HS-27A (cell line): ENCODE measurements around the gene SLC7A9.
"Not testable (repeated sequence)": the region's sequence is repeated elsewhere in the genome, so short reads cannot be mapped to it uniquely, and the experiment has no call there.

Source experiments
- DNase-seq: peaks from one replicate; pipeline ENCODE4 v3.0.0-alpha.2; 2012; ENCODE audit warnings: low read depth, missing footprints

SLC7A9 gene

DNA sequence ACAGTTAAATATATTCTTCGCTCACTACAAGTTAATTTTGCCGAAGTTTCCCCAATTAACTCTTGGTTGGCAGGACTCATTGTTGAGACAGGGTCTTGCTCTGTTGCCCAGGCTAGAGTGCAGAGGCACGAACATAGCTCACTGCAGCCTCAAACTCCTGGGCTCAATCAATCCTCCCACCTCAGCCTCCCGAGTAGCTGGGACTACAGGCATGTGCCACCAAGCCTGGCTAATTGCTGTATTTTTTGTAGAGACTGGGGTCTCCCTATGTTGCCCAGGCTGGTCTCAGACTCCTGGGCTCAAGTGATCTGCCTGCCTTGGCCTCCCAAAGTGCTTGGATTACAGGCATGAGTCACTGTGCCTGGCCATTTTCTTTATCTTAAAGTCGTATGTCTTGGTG, 15.7 kb upstream of the SLC7A9 start:
- DNase-seq, result not testable (repeated sequence)

DNA sequence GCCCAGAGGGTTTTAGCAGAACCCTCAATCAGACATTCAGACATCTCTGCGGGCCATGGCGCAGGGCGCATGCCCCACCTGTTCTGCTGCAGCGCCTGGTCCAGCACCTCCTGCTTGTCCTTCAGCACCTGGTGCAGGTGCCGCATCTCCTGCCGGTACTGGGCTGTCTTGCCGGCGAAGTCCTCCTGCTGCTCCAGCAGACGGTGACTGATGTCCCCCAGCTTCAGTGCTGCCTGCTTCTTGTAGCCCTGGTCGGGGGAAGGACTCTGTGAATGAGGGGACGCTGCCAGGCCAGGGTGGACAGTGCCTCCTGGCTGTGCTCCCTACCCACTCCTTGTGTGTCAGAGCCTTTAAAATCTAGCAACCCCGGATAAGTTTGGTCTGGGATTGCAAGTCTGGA, 12.2 kb upstream of the SLC7A9 start:
- no peak for DNase-seq

DNA sequence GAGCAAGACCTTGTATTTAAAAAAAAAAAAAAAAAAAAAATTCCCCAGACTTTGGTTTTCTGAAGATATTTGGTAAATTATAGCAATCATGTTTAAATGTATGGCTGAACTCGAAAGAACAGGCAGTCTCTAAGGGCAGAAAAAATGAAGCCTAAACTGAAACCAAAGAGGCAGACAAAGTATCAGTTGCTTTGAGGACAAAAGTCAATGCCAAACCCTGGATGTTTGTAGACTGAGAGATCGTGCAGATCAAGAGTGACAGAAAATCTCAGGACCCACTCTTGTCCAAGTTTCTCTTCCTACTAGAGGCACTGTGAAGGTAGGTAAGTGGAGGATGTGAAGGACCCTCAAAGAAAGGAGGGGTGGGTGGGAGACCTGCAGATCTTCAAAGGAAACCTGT, 11.1 kb upstream of the SLC7A9 start:
- DNase-seq, result no peak

DNA sequence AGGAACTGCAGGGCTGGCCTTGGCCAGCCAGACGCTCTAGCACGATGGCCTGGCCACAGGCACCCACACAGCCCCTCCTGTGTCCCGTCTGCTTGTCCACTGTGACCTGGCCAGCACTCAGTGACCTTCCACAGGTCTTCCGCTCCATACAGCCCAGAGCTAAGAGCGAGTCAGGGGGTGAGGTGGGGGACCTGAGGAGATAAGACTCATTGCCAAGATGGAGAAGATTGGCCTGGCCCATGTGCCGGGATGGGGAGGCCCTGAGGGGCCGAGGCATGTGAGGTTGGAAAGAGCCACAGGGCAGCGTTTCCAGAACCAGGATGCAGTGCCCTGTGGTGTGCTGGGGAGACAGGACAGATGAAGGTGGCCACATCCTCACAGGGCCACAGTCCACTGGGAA, 10.2 kb upstream of the SLC7A9 start:
- DNase-seq, result no peak

DNA sequence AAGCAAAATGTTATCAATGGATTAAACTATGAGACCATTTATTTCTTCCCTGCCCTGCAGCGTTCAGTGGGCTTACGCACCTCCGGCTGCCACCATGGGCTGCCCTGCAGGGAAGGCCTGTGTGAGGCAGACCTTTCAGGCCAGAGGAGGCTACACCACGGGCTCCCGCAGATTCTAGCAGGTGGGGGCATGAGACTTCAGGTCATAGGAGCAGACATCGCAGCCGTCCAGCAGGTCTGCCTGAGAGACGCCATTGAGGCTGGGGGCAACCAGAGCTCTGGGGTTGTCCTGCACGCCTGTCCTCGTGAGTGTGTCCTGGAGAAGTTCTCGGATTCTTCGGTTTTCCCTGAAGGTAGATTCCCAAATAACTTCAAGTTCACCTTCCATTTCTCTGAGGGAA, 9.4 kb upstream of the SLC7A9 start:
- no peak for DNase-seq

DNA sequence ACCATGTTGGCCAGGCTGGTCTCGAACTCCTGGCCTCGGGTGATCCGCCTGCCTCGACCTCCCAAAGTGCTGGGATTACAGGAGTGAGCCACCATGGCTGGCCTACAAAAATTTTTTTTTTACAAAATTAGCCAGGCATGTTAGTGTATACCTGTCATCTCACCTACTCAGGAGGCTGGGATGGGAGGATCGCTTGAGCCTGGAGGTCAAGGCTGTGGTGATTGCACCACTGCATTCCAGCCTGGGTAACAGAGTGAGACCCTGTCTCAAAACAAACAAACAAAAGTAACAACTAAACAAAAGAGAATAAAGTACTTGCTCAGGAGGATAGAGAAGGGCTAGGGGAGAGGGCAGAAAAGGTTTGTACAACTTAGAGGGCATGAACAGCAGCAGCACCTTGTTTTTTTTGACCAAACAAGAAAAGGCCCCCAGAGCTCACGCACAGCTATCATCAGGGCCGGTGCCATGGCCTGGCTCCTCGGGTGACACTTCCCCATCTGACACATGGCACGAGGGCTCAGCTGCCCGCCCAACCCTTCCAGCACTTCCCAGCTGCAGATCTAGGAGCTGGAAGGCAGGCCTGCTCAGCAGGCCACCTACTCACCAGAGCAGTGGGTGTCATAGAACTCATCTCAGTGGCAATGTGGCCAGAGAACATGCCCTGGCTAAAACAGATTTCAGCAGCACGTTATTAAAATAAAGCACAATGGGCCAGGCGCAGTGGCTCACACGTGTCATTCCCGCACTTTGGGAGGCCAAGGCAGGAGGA, 8.6 kb upstream of the SLC7A9 start:
- no peak for DNase-seq

DNA sequence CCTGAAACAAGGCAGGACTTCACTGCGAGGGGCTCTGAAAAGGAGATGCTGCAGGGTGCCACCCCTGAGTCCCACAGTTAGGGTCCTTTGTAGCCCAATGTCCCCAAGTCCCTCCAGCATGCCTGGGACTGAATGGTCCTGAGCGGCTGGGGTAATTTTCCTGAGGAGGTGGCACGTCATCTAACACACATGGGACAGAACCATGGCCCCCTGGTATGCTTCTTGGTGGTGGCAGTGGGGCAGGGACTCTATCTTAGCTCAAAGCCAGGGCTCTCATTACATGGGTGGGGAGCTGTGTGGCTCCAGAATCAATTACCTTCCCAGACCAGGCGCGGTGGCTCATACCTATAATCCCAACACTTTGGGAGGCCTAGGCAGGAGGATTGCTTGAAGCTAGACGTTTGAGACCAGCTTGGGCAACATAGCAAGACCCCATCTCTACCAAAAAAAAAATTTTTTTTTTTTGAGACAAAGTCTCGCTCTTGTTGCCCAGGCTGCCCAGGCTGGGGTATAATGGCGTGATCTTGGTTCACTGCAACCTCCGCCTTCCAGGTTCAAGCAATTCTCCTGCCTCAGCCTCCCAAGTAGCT, 7.9 kb upstream of the SLC7A9 start:
- DNase-seq, result no peak

DNA sequence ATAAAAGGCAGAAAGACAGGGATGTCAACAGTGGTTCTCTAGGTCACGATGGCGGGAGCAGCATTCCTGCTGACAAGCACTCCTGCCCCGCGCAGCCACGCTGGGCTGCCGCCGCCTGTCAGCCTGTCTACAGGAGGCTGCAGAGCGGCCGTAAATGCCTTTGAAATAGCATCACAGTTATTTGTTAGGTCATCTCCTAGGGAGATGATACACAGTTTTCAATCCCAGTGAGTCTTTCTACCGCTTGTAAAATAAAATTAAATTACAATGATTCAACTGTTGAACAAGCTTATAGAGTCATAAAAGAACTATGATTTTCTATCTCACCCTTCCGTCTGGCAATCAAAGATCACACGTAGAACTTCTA, 7.3 kb upstream of the SLC7A9 start:
- no peak for DNase-seq

DNA sequence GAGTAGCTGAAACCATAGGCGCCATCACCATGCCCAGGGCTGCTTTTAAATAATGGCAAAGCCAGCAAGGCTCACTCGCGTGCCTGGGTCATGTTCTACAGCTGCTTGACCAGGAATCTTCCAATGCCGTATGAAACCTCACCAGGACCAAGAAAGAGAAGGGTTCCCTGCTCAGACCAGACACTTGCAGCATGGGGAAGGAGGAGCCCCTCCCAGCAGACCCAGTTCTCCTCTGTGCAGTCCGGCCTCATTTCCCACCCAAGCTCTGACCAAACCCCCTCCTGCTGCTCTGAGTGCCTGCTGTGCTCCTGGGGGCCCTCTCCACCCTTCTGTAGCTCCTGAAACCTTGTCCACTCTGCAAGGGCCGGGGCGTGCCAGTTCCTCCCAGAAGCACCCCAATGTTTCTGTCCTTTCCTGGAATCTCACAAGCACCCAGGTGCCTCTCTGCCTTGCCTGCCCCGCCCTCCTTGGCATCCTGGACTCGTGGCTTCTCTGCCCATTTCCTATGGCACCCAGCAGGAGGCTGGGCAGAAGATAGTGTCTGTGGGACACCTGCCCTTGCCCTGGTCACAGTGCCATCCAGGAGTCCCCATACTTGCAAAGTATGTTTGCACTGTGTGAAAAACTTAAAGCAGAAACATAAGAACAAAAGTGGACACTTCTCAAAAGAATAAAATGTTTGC, 6.8 kb upstream of the SLC7A9 start:
- no peak for DNase-seq

DNA sequence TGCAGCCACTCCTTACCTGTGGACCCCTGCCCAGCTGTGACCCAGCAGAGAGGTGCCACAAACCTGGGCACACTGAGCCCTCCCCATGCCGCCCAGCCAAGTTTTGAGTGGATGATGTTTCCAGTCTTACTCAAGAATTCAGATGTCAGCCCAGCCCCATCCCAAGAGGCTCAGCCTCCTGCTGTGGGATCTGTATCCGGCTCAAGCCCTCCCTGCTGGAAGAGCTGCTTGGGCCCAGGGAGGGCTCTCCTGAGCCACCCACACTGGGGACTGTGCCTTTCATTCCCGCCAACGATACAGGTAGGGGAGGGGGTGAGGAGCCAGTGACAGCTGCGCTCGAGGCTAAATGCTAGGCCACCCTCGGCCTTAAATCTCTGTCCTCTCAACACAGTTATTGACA, 5.9 kb upstream of the SLC7A9 start:
- no peak for DNase-seq

DNA sequence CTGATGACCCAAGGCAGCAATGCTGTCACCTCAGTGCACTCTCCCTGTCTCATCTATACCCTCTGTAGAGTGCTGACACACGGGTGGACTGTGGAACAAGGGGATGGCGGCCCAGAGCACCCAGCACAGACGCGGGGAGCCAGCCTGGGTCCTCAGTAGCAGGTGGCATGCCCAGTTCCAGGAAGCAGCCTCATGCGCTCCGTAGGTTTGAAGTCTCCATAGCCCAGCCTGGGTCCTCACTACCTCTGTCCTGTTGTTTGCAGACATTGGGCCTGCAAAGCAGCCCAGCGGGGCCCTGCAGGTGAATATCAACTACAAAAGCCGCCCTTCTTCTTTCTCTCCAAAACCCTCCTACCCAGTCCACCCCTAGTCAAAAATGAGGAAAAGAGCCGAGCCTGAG, 5.0 kb upstream of the SLC7A9 start:
- DNase-seq, result no peak

DNA sequence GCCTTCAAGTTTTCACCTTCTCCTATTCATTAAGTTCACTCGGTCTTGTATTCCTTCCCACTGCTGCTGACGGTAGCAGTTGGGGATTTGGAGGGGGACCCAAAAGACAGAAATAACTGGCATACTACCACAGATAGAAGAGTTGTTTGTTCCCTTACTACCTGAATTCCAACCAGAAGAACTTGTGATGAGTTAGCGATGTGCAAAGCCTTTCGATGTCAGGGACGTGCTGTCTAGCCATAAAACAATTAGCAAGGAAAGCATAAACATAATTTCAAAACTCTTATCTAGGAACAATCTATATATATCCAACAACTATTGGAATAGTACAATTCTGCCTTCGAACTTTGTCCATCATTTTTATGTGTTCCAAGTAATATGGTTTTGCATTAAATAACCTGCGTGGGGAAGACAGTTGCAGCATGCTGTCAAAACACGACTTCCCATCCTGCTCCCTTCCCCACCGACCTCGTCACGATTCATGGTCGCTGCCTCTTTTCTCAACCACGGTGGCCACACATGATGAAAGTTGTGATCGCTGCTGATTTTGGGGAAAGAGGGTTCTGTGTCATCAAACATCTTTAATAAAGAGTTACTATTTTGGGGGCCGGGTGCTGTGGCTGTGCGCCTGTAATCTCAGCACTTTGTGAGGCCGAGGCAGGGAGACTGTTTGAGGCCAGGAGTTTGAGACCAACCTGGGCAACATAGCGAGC, 3.8 kb upstream of the SLC7A9 start:
- no peak for DNase-seq

DNA sequence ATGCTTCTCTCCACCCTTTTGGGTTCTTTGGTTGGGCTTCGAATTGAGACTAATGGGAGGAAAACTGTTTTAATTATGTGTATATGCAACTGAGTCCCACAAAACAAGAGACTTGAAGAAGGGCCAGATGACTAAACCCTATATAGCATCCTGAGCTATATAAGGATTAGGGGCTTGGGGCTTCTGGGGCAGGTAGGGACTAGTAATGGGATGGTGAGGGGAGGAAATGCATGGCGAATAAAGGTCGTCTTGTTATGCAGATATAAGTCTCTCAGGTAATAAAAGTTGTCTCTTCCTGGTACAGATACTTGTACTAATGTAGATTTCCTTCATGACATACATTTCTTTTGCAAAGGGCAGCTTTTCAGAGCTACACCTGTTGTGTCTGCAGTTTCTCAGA, 2.8 kb upstream of the SLC7A9 start:
- no peak for DNase-seq

DNA sequence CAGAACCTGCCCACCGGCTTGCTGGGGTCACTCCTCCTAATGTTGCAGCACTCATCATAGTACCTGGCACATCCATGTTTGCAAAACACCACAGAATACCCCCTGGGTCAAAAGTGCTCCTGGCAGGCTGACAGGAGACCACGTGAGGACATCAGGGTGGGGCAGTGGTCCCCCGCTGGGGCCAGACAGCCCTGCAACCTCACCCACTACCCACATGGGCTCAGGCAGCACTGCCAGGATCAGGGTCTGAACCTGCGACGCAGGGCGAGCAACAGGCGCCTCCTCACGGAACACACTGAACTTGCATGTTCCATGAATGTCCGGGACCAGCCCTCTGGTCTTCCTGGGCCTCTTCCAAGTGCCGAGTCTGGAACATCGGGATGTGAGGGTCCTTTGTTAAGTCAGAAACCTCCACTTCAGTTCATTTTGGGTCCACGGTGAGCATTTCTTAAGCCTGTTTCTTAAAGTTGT, 1.4 kb upstream of the SLC7A9 start:
- no peak for DNase-seq

DNA sequence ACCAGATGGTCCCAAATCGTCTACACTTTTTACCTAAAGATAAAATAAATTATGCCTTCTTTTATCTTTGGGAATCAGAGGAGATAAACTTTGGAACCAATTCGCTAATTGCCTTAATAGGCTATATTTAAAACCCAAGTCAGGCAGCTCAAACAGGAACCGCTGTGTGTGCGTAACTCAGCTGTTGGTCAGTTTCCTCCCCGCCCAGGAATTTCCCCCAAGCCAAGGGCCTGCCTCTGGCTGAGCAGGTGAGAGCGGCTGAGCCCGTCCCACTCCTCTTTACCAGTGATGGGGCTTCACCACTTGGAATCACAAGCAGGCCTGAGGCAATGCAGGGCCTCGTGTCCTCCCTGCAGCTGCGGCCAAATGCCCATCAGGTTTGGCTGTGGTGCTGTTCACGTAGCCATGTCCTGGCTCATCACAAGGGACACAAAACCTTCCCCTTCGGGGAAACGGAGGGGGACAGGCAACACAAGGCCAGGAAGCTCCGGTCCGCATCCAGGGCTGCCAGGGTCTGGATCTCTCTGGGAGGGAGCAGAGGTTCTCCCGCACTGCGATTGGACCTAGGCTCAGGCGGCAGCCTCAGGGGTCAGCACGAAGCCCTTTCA, 503 bp upstream of the SLC7A9 start:
- no peak for DNase-seq

DNA sequence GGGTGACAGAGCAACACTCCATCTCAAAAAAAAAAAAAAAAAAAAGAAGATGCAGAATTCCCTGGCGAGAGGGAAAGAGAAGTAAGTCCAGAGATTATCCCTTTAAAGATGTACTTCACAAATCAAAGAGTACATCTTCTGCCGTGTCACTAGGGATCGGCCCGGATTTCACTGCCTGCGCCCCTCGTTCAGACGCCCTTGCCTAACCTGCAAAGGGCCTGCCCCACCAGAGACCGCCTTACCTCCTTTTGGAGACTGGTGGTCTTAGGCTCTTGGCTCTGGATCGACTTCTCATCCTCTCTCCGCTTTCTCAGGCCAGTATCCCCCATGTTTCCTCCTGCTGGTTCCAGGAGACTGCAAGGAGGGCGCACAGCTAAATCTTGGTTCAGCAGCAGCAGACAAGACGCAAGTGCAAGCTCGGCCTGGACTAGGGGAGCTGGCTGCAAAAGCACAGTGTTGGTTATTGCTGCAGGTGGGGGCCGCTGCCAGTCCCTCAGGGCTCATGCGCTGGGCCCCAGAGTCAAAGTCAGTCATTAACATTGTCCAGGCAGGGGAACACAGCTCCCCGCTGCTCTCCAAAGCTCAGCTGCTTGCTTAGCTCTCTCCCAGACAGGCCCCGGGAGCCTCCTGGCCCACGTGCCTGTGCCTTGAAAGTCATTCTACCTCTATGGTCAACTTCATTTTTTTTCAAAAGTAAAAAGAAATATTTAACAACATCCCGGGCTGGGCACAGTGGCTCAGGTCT, 1.2 kb downstream of the SLC7A9 start:
- DNase-seq, result no peak

DNA sequence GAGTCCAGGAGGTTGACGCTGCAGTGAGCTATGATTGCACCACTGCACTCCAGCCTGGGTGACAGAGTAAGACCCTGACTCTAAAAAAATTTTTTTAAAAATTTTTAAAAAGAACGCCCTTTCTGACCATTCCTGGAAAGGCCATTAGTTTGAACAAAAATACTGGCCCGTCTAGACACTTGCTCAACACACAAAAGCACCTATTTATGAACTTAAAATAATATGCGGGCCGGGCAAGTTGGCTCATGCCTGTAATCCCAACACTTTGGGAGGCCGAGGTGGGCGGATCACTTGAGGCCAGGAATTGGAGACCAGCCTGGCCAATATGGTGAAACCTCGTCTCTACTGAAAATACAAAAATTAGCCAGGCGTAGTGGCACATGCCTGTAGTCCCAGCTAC, 2.1 kb downstream of the SLC7A9 start:
- not testable (repeated sequence) for DNase-seq

DNA sequence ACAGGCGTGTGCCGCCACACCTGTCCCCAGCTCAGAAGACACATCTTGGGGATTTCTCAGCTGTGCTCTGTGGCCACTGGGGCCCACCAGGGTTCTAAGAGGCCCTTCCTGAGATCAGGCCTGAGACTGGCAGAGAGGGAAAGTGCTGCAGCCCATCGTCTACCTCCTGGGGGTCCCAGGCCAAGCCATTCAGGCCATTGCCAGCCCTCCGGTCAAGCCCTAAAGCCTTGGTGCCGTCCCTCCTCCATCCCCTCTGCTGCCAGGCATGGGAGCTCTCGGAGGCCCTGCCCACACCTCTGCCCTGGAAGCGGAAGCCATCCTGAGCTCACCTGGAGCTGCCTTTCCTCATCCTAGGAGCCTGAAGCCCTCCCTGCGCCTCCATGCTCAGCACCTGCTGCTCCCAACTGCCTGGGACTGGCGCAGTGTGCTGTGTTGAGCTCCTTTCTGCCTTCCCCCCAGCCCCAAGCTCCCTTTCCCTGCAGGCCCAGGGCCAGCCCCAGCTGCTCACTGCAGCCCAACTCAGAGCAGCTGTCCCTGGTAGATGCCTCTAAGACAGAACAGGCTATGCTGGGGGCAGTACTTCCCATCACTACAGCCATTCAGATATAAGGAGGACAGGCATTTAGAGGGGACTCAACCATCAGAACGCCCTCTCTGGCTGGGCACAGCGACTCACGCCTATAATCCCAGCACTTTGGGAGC, 2.9 kb downstream of the SLC7A9 start:
- no peak for DNase-seq

DNA sequence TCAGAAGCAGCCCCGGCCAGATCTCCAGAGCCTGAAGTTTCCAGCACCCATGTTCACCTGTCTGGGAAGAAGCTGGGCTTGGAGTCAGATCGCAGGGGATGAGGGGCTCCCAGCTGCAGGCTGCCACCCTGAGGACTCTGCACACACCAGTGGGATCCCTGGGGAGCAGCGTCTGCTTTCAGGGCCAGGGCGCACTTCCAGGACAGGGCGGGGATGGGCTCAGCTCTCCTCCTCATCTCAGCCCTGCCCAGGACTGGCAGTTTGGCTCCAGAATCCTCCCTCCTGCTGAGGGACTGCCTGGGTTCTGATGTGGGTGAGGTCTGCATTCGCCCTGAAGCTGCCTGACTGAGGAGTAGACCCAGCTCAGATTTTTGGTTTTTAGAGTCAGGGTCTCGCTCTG, 3.5 kb downstream of the SLC7A9 start:
- no peak for DNase-seq

DNA sequence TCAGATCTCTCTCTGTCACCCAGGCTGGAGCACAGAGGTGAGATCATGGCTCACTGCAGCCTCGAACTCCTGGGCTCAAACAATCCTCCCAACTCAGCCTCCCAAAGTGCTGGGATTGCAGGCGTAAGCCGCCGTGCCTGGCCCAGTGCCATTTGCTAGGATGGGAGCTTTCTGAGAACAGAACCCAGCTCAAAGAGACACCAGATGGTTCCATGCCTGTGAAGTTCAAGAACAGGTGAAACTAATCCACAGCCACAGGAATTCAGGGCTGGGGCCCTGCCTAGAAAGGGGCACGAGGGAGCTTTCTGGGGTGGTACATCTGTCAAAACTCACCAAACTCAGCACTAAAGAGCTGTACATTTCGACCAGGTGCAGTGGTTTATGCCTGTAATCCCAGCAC, 4.2 kb downstream of the SLC7A9 start:
- no peak for DNase-seq
